Glutamatergic neuron (in vitro differentiated cells): Measurements from ENCODE around the gene CSNK1D. TPM values are rescaled to one million over a fixed set of nuclear protein-coding genes. Genes with fewer than 3 reads are reported as not detected.
A peak's percentile ranks its signal among the peaks of the same experiment; 100 is the strongest.

ENCODE experiments used
- DNase-seq: peaks from one replicate; pipeline ENCODE4 v3.0.0; 2022
- H3K27ac Mint-ChIP-seq: one replicate; pipeline ENCODE4 v1.8.0; 2020; ENCODE audit warnings: mild to moderate bottlenecking, mixed read lengths, inconsistent platforms; ENCODE audit not compliant: unreplicated experiment
- H3K27me3 Mint-ChIP-seq: one replicate; pipeline ENCODE4 v1.8.0; 2020; ENCODE audit warnings: mild to moderate bottlenecking, moderate library complexity, mixed read lengths, inconsistent platforms; ENCODE audit not compliant: unreplicated experiment
- H3K36me3 Mint-ChIP-seq: one replicate; pipeline ENCODE4 v1.8.0; 2020; ENCODE audit warnings: mild to moderate bottlenecking, mixed read lengths, inconsistent platforms; ENCODE audit not compliant: unreplicated experiment
- H3K4me1 Mint-ChIP-seq: one replicate; pipeline ENCODE4 v1.8.0; 2020; ENCODE audit warnings: mild to moderate bottlenecking, low read depth, mixed read lengths, inconsistent platforms; ENCODE audit not compliant: unreplicated experiment
- H3K4me3 Mint-ChIP-seq: one replicate; pipeline ENCODE4 v1.8.0; 2020; ENCODE audit warnings: mild to moderate bottlenecking, mixed read lengths, inconsistent platforms; ENCODE audit not compliant: unreplicated experiment
- H3K9me3 Mint-ChIP-seq: one replicate; pipeline ENCODE4 v1.8.0; 2020; ENCODE audit warnings: mild to moderate bottlenecking, moderate library complexity, mixed read lengths, inconsistent platforms; ENCODE audit not compliant: unreplicated experiment
- CTCF ChIP-seq: fragments of 200-600 bp; sonication (generic); IDR thresholded peaks from one replicate; pipeline ENCODE4 v1.5.0; 2021; ENCODE audit not compliant: partially characterized antibody, unreplicated experiment
- total RNA-seq: library from RNA; stranded (reverse); fragmentation: NEBNext Ultra II Directional; extraction: Animal tissue kit (Norgen Biotek cat#: 25700); gene quantifications from one replicate; pipeline ENCODE4 v1.2.1, GENCODE V29; 2021; ENCODE audit not compliant: unreplicated experiment

The CSNK1D gene
- total RNA-seq, 1 donor from 2014 or later, result 211 TPM

- peaks cover 9% of the 10 kb centered on the region for H3K9me3 Mint-ChIP-seq
- H3K4me1 Mint-ChIP-seq, result peaks cover 11% of the 10 kb centered on the region
- H3K27me3 Mint-ChIP-seq, result peaks cover 3% of the 10 kb centered on the region
- DNase-seq, result no peak
- H3K36me3 Mint-ChIP-seq, result no peaks in the 10 kb centered on the region
- no peak overlapping the region for H3K4me3 Mint-ChIP-seq
- no peak overlapping the region for H3K27ac Mint-ChIP-seq
- TF ChIP-seq CTCF, result no peak
These were observed 4.4 kb upstream of the CSNK1D start for GRCh38 chr17:82277851-82278250.

GRCh38 chr17:82276938-82277337 is 3.4 kb upstream of the CSNK1D start:
- H3K4me3 Mint-ChIP-seq, result peak overlapping the region; percentile 46
- no peak for DNase-seq
- no peak for TF ChIP-seq CTCF
- H3K27ac Mint-ChIP-seq, result no peak overlapping the region
- H3K27me3 Mint-ChIP-seq, result peaks cover 6% of the 10 kb centered on the region
- H3K4me1 Mint-ChIP-seq, result peaks cover 13% of the 10 kb centered on the region
- H3K9me3 Mint-ChIP-seq, result peaks cover 13% of the 10 kb centered on the region
- peaks cover 5% of the 10 kb centered on the region for H3K36me3 Mint-ChIP-seq

- Mint-ChIP-seq H3K4me3 (peak overlapping the region; percentile 60), H3K27me3 (peaks cover 5% of the 10 kb centered on the region), H3K36me3 (peaks cover 5% of the 10 kb centered on the region), H3K27ac (peak overlapping the region; percentile 38), H3K4me1 (peaks cover 17% of the 10 kb centered on the region), H3K9me3 (peaks cover 11% of the 10 kb centered on the region)
- no peak for DNase-seq
- no peak for TF ChIP-seq CTCF
These were observed 1.8 kb upstream of the CSNK1D start for GRCh38 chr17:82275326-82275725.

GRCh38 chr17:82274134-82275020 is 877 bp upstream of the CSNK1D start:
- Mint-ChIP-seq H3K36me3 (peaks cover 5% of the 10 kb centered on the region), H3K27me3 (peaks cover 5% of the 10 kb centered on the region), H3K27ac (no peak overlapping the region), H3K4me3 (peak overlapping the region; percentile 78), H3K4me1 (peaks cover 26% of the 10 kb centered on the region), H3K9me3 (peaks cover 12% of the 10 kb centered on the region)
- no peak for DNase-seq
- no peak for TF ChIP-seq CTCF
